IMR-90 (cell line): ENCODE results near the gene LMBR1L. TPM values are rescaled to one million over a fixed set of nuclear protein-coding genes. Genes with fewer than 3 reads are reported as not detected.

Source experiments
- ATAC-seq: fragments of 200-7000 bp; cut with Tn5 transposase; 2 replicates; pipeline ENCODE4 v1.9.1; 2020; ENCODE audit warnings: low read depth, mild to moderate bottlenecking, moderate library complexity
- BruUV-seq: library from RNA; stranded (reverse); fragments of 400-500 nt; replicated peaks from 2 replicates; lab custom pipeline; 2021; lab: Mats Ljungman, UMichigan
- CTCF ChIA-PET: fragments of 300-600 bp; formaldehyde crosslinking; extraction: SDS; loops from one replicate; lab custom pipeline; 2021; ENCODE audit warnings: antibody characterized with exemption; lab: Yijun Ruan, JAX
- POLR2A ChIA-PET: fragments of 300-600 bp; sonication (Branson Sonifier 250); formaldehyde crosslinking; loops from one replicate; lab custom pipeline; 2022; ENCODE audit warnings: antibody characterized with exemption; ENCODE audit not compliant: unreplicated experiment; lab: Charles Lee
- DNase-seq: peaks from one replicate; pipeline ENCODE4 v3.0.0; 2013
- H2AFZ ChIP-seq: replicated peaks from 2 replicates; pipeline ENCODE3; 2013; ENCODE audit warnings: low read length, mild to moderate bottlenecking; ENCODE audit not compliant: poor library complexity
- H2AK5ac ChIP-seq: 2 replicates; pipeline ENCODE4 v1.6.1; 2013; ENCODE audit warnings: low read depth, low read length, inconsistent platforms
- H2AK9ac ChIP-seq: replicated peaks from 2 replicates; pipeline ENCODE3; 2013; ENCODE audit warnings: mild to moderate bottlenecking, low read depth, low read length, moderate library complexity; ENCODE audit not compliant: poor library complexity
- H2BK120ac ChIP-seq: 2 replicates; pipeline ENCODE4 v1.6.1; 2013; ENCODE audit warnings: low read depth, low read length, inconsistent platforms
- H2BK15ac ChIP-seq: 3 replicates; pipeline ENCODE4 v1.6.1; 2013; ENCODE audit warnings: low read depth, low read length, inconsistent platforms
- H2BK20ac ChIP-seq: 2 replicates; pipeline ENCODE4 v1.6.1; 2013; ENCODE audit warnings: low read depth, mild to moderate bottlenecking, inconsistent platforms, low read length, moderate library complexity
- H2BK5ac ChIP-seq: 2 replicates; pipeline ENCODE4 v1.6.1; 2013; ENCODE audit warnings: mild to moderate bottlenecking, low read depth, low read length, inconsistent platforms; ENCODE audit not compliant: poor library complexity, severe bottlenecking
- H3K14ac ChIP-seq: replicated peaks from 2 replicates; pipeline ENCODE4 v1.6.1; 2013; ENCODE audit warnings: low read depth, low read length, inconsistent platforms
- H3K18ac ChIP-seq: 2 replicates; pipeline ENCODE4 v1.6.1; 2013; ENCODE audit warnings: low read depth, low read length, control low read depth
- H3K23ac ChIP-seq: 2 replicates; pipeline ENCODE4 v1.6.1; 2013; ENCODE audit warnings: low read depth, low read length, inconsistent platforms
- H3K27ac ChIP-seq: 2 replicates; pipeline ENCODE4 v1.5.1; 2013; ENCODE audit warnings: mild to moderate bottlenecking, control low read depth, low read length; ENCODE audit not compliant: insufficient read depth
- H3K27me3 ChIP-seq: 2 replicates; pipeline ENCODE4 v1.6.1; 2013; ENCODE audit warnings: low read length; ENCODE audit not compliant: control insufficient read depth, insufficient read depth
- H3K36me3 ChIP-seq: 2 replicates; pipeline ENCODE4 v1.6.1; 2013; ENCODE audit warnings: low read length, mixed read lengths; ENCODE audit not compliant: control insufficient read depth, insufficient read depth
- H3K4ac ChIP-seq: 2 replicates; pipeline ENCODE4 v1.6.1; 2013; ENCODE audit warnings: low read depth, low read length, inconsistent platforms
- H3K4me1 ChIP-seq: 2 replicates; pipeline ENCODE4 v1.6.1; 2013; ENCODE audit warnings: low read length, mixed read lengths; ENCODE audit not compliant: control insufficient read depth, insufficient read depth
- H3K4me2 ChIP-seq: 2 replicates; pipeline ENCODE4 v1.6.1; 2013; ENCODE audit warnings: low read depth, mild to moderate bottlenecking, control low read depth, low read length, moderate library complexity
- H3K4me3 ChIP-seq: 2 replicates; pipeline ENCODE4 v1.5.1; 2013; ENCODE audit warnings: low read depth, mild to moderate bottlenecking, control low read depth, low read length, moderate library complexity; ENCODE audit not compliant: insufficient read depth
- H3K56ac ChIP-seq: 2 replicates; pipeline ENCODE4 v1.6.1; 2013; ENCODE audit warnings: low read length, inconsistent platforms; ENCODE audit not compliant: insufficient read depth; ENCODE audit errors: extremely low read depth
- H3K79me1 ChIP-seq, 2 experiments: 2 replicates each; pipeline ENCODE4 v1.6.1; 2013; ENCODE audit warnings: low read length in 2 of 2, inconsistent platforms in 1 of 2, low read depth in 1 of 2
- H3K9ac ChIP-seq: 2 replicates; pipeline ENCODE4 v1.6.1; 2013; ENCODE audit warnings: low read depth, low read length, control low read depth
- H3K9me1 ChIP-seq: 2 replicates; pipeline ENCODE4 v1.6.1; 2013; ENCODE audit warnings: low read length, inconsistent platforms; ENCODE audit not compliant: insufficient read depth
- H3K9me3 ChIP-seq: 2 replicates; pipeline ENCODE4 v1.6.1; 2013; ENCODE audit warnings: low read length; ENCODE audit not compliant: control insufficient read depth, insufficient read depth
- H4K20me1 ChIP-seq: 2 replicates; pipeline ENCODE4 v1.6.1; 2013; ENCODE audit warnings: low read length, inconsistent platforms; ENCODE audit not compliant: insufficient read depth
- H4K5ac ChIP-seq: 2 replicates; pipeline ENCODE4 v1.6.1; 2013; ENCODE audit warnings: mild to moderate bottlenecking, low read depth, low read length, control low read depth
- H4K8ac ChIP-seq, 2 experiments: 2 replicates each; pipeline ENCODE4 v1.6.1; 2013; ENCODE audit warnings: low read depth in 2 of 2, low read length in 2 of 2, control low read depth in 1 of 2, inconsistent platforms in 1 of 2
- H4K91ac ChIP-seq: 2 replicates; pipeline ENCODE4 v1.6.1; 2013; ENCODE audit warnings: low read depth, low read length, inconsistent platforms; ENCODE audit not compliant: insufficient read depth
- CEBPB ChIP-seq: IDR thresholded peaks from 2 replicates; pipeline ENCODE4 v1.6.1; 2012; ENCODE audit warnings: low read depth, low read length, improper control_type of control experiment
- CHD1 ChIP-seq: IDR thresholded peaks from 2 replicates; pipeline ENCODE4 v1.6.1; 2012; ENCODE audit warnings: low read depth, low read length, improper control_type of control experiment
- FOS ChIP-seq: fragments of 150-350 bp; IDR thresholded peaks from 2 replicates; pipeline ENCODE4 v1.6.1; 2016; ENCODE audit warnings: low read depth, low read length
- MAFK ChIP-seq: IDR thresholded peaks from 2 replicates; pipeline ENCODE4 v1.6.1; 2012; ENCODE audit warnings: low read depth, low read length, improper control_type of control experiment
- MXI1 ChIP-seq: IDR thresholded peaks from 2 replicates; pipeline ENCODE4 v1.6.1; 2012; ENCODE audit warnings: low read depth, mild to moderate bottlenecking, low read length, moderate library complexity, borderline replicate concordance
- POLR2A ChIP-seq: IDR thresholded peaks from 2 replicates; pipeline ENCODE4 v1.6.1; 2012; ENCODE audit warnings: mild to moderate bottlenecking, low read depth, low read length
- RCOR1 ChIP-seq: IDR thresholded peaks from 2 replicates; pipeline ENCODE4 v1.6.1; 2012; ENCODE audit warnings: mild to moderate bottlenecking, low read length, improper control_type of control experiment; ENCODE audit not compliant: insufficient replicate concordance
- RFX5 ChIP-seq: IDR thresholded peaks from 2 replicates; pipeline ENCODE4 v1.8.0; 2012; ENCODE audit warnings: low read depth, mild to moderate bottlenecking, low read length, moderate library complexity
- WGBS, 2 experiments: methylation state at CpG; one replicate each; pipeline versions ENCODE4 v1.1.5 to v1.1.7; 2013; ENCODE audit warnings: missing lambda C conversion rate in 2 of 2; ENCODE audit not compliant: insufficient read length in 1 of 2; ENCODE audit errors: extremely low coverage in 2 of 2; 5-methylcytosine and 5-hydroxymethylcytosine counted together
- dilution Hi-C: fragments of 300-500 bp; cut with HindIII; formaldehyde crosslinking; loops from one replicate; pipeline ENCODE4 v1.14.3; 2018; ENCODE audit warnings: low sequenced_read_pairs; ENCODE audit not compliant: unreplicated experiment
- in situ Hi-C: fragments of 300-500 bp; cut with MboI; formaldehyde crosslinking; loops from 3 replicates; pipeline ENCODE4 v1.14.3; 2019; ENCODE audit warnings: low sequenced_read_pairs, inconsistent platforms, mixed read lengths
- intact Hi-C: fragments of 100-400 bp; cut with micrococcal nuclease; formaldehyde crosslinking; loops from 2 replicates; pipeline ENCODE4 v1.10.0; 2022
- polyA plus RNA-seq, 3 experiments: library from polyadenylated mRNA; depleted of rRNA; stranded (reverse); fragments of >200 nt; gene quantifications; 2 replicates each; pipeline ENCODE4 v1.2.3, GENCODE V29; 2012; ENCODE audit warnings: low replicate concordance in 1 of 3
- total RNA-seq: library from RNA; depleted of rRNA; stranded (reverse); fragments of >200 nt; gene quantifications from 2 replicates; pipeline ENCODE4 v1.2.3, GENCODE V29; 2012
- TF ChIP-seq, protein P1 (sequence below): fragments of 150-350 bp; IDR thresholded peaks from 2 replicates; pipeline ENCODE4 v1.6.1; 2016; ENCODE audit warnings: low read depth, mild to moderate bottlenecking, low read length, moderate library complexity, borderline replicate concordance
- TF ChIP-seq, protein P2 (sequence below): conservative IDR thresholded peaks from 2 replicates; pipeline ENCODE4 v1.5.1; 2012; ENCODE audit warnings: mild to moderate bottlenecking, low read depth, low read length, improper control_type of control experiment

LMBR1L gene
- total and polyA plus RNA-seq, 2 of the 4 experiments (the other 2 are of a cell fraction), result 33.0 to 44.6 TPM

DNA sequence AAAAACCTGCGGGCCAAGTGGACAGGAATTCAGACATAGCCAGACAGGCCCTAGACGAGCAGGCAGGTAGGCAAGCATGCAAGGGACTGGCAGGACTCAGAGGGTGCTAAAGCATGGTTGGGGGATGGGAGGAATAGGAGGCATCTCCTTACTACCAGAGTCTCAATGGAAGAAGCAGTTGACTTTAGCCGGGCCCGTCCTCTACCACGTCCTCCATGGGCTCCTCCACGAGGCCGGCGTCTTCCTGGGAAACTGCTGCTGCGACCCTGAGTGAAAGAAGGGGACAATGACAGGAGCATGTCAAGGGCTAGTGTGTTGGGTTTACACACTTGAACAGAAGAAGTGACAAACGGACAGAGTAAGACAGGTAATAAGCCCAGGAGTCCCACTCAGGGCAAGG, 61.7 kb downstream of the LMBR1L start:
- H3K9me3 ChIP-seq, result no peaks in the 10 kb centered on the region
- no peaks in the 10 kb centered on the region for H3K27me3 ChIP-seq
- H3K4me3 ChIP-seq, result no peak overlapping the region
- H3K79me1 ChIP-seq, result peaks cover 52 to 75% of the 10 kb centered on the region in 2 experiments
- H2AFZ ChIP-seq, result no peak overlapping the region
- H3K14ac ChIP-seq, result no peak overlapping the region
- no peak overlapping the region for H3K27ac ChIP-seq
- POLR2A ChIA-PET, result no interaction called here
- dilution Hi-C loops (no loop called here), intact Hi-C loops (no loop called here), in situ Hi-C loops (no loop called here)
- ATAC-seq (no peak), DNase-seq (no peak)
- peaks cover 71% of the 10 kb centered on the region for H4K20me1 ChIP-seq
- no peak overlapping the region for H3K4me2 ChIP-seq
- no peak overlapping the region for H3K9ac ChIP-seq
- H4K5ac ChIP-seq, result no peak overlapping the region
- no peak overlapping the region for H2BK5ac ChIP-seq
- H2AK9ac ChIP-seq, result no peak overlapping the region
- CTCF ChIA-PET, result interaction anchor here (1.0 kb wide), 1 partner anchor 15 kb away, joined by 4 read pairs; no protein-coding TSS in a partner anchor
- 0 out of 2 replicates have a peak overlapping the region, but pooled peaks have one; percentile 2 for H2AK5ac ChIP-seq
- H3K23ac ChIP-seq, result no peak overlapping the region
- H2BK120ac ChIP-seq, result no peak overlapping the region
- peaks cover 89% of the 10 kb centered on the region for H3K36me3 ChIP-seq
- peaks cover 12% of the 10 kb centered on the region for H3K9me1 ChIP-seq
- no peak overlapping the region for H3K18ac ChIP-seq
- no peak overlapping the region; the same call in 1 of the 2 replicates for H2BK20ac ChIP-seq
- peaks cover 7% of the 10 kb centered on the region for H3K4me1 ChIP-seq
- no peak overlapping the region for H2BK15ac ChIP-seq
- H3K56ac ChIP-seq, result no peak overlapping the region
- no TSS peak for BruUV-seq
- WGBS, 2 experiments, result 92% methylated on average over 4 of the region's 10 CpGs; no CpG with 5 or more reads in 1 of the 2 experiments
- TF ChIP-seq CEBPB (no peak), CHD1 (no peak), MXI1 (no peak), RFX5 (no peak), MAFK (no peak), FOS (no peak), RCOR1 (no peak), POLR2A (no peak)
- TF ChIP-seq, protein P1, sequence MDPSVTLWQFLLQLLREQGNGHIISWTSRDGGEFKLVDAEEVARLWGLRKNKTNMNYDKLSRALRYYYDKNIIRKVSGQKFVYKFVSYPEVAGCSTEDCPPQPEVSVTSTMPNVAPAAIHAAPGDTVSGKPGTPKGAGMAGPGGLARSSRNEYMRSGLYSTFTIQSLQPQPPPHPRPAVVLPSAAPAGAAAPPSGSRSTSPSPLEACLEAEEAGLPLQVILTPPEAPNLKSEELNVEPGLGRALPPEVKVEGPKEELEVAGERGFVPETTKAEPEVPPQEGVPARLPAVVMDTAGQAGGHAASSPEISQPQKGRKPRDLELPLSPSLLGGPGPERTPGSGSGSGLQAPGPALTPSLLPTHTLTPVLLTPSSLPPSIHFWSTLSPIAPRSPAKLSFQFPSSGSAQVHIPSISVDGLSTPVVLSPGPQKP, result no peak
- TF ChIP-seq, protein P2, sequence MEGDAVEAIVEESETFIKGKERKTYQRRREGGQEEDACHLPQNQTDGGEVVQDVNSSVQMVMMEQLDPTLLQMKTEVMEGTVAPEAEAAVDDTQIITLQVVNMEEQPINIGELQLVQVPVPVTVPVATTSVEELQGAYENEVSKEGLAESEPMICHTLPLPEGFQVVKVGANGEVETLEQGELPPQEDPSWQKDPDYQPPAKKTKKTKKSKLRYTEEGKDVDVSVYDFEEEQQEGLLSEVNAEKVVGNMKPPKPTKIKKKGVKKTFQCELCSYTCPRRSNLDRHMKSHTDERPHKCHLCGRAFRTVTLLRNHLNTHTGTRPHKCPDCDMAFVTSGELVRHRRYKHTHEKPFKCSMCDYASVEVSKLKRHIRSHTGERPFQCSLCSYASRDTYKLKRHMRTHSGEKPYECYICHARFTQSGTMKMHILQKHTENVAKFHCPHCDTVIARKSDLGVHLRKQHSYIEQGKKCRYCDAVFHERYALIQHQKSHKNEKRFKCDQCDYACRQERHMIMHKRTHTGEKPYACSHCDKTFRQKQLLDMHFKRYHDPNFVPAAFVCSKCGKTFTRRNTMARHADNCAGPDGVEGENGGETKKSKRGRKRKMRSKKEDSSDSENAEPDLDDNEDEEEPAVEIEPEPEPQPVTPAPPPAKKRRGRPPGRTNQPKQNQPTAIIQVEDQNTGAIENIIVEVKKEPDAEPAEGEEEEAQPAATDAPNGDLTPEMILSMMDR, result no peak
- H4K8ac ChIP-seq, result 0 out of 4 replicates have a peak overlapping the region, but pooled peaks of 1 of the 2 experiments have one; percentile 66
- H3K4ac ChIP-seq, result no peak overlapping the region; the same call in 1 of the 2 replicates
- no peak overlapping the region; the same call in 1 of the 2 replicates for H4K91ac ChIP-seq
